Measurements from ENCODE around the gene TRAPPC2L.
"Not testable (repeated sequence)": the region's sequence is repeated elsewhere in the genome, so short reads cannot be mapped to it uniquely, and the experiment has no call there.

The TRAPPC2L gene

GRCh38 chr16:88878967-88879787 lies 22.2 kb downstream of the TRAPPC2L start:
- DNase-seq = no peak

- no peak for DNase-seq
These were observed 22.8 kb downstream of the TRAPPC2L start for GRCh38 chr16:88879788-88880055.

- no peak for DNase-seq
These were observed 23.5 kb downstream of the TRAPPC2L start for GRCh38 chr16:88880226-88881006.

GRCh38 chr16:88881007-88881615 lies 24.2 kb downstream of the TRAPPC2L start:
- no peak for DNase-seq

- no peak for DNase-seq
These were observed 24.9 kb downstream of the TRAPPC2L start for GRCh38 chr16:88881675-88882357.

GRCh38 chr16:88882358-88883030 lies 25.6 kb downstream of the TRAPPC2L start:
- no peak for DNase-seq

- peak in 1 of 14 donors; percentile 40 for DNase-seq
These were observed 26.4 kb downstream of the TRAPPC2L start for GRCh38 chr16:88883117-88883895.

GRCh38 chr16:88883946-88884345 lies 27.0 kb downstream of the TRAPPC2L start:
- no peak for DNase-seq

GRCh38 chr16:88884569-88885271 lies 27.8 kb downstream of the TRAPPC2L start:
- no peak for DNase-seq

GRCh38 chr16:88885693-88886280 lies 28.9 kb downstream of the TRAPPC2L start:
- DNase-seq = peak in 1 of 14 donors; percentile 79

GRCh38 chr16:88886420-88886844 lies 29.5 kb downstream of the TRAPPC2L start:
- no peak for DNase-seq

GRCh38 chr16:88886845-88887521 lies 30.1 kb downstream of the TRAPPC2L start:
- DNase-seq = peak in 1 of 14 donors; percentile 86

- no peak for DNase-seq
These were observed 31.1 kb downstream of the TRAPPC2L start for GRCh38 chr16:88888057-88888456.

- DNase-seq = no peak
These were observed 31.8 kb downstream of the TRAPPC2L start for GRCh38 chr16:88888461-88889387.

- DNase-seq = not testable (repeated sequence)
These were observed 32.9 kb downstream of the TRAPPC2L start for GRCh38 chr16:88889702-88890352.

GRCh38 chr16:88891083-88891482 lies 34.2 kb downstream of the TRAPPC2L start:
- DNase-seq = no peak

GRCh38 chr16:88892065-88892464 lies 35.1 kb downstream of the TRAPPC2L start:
- DNase-seq = peak in 1 of 14 donors; percentile 64
